HepG2 (cell line): ENCODE data around the gene PLVAP. TPM values are rescaled to one million over a fixed set of nuclear protein-coding genes. Genes with fewer than 3 reads are reported as not detected.

Experiments
- ASH2L ChIP-seq: fragments of 300-600, 200-600 bp; sonication (generic); IDR thresholded peaks from 2 replicates; pipeline ENCODE4 v1.7.0; 2017; ENCODE audit warnings: low read depth, mild to moderate bottlenecking, moderate library complexity, mixed read lengths, low read length; ENCODE audit not compliant: insufficient read length
- DMAP1 ChIP-seq: IDR thresholded peaks from 2 replicates; pipeline ENCODE4 v1.6.1; 2016
- E2F5 ChIP-seq: sonication (generic); formaldehyde crosslinking; conservative IDR thresholded peaks from 2 replicates; pipeline ENCODE4 v1.4.0; 2020; ENCODE audit warnings: missing genetic modification reagents
- GTF3A ChIP-seq: sonication (generic); formaldehyde crosslinking; conservative IDR thresholded peaks from 2 replicates; pipeline ENCODE4 v1.4.0; 2020; ENCODE audit warnings: mild to moderate bottlenecking, missing genetic modification reagents
- HNF4G ChIP-seq, 2 experiments: sonication (generic) in 1 of 2; formaldehyde crosslinking in 1 of 2; IDR thresholded peaks; 2 replicates each; pipeline versions ENCODE4 v1.4.0 to v1.6.1; 2011 to 2020; ENCODE audit warnings: borderline replicate concordance in 2 of 2, low read depth in 2 of 2, mild to moderate bottlenecking in 2 of 2, low read length in 1 of 2, missing genetic modification reagents in 1 of 2, moderate library complexity in 1 of 2
- HNRNPL ChIP-seq: fragments of 200-400 bp; formaldehyde crosslinking; IDR thresholded peaks from 2 replicates; pipeline ENCODE4 v1.6.1; 2017; ENCODE audit warnings: mild to moderate bottlenecking, low read depth, low read length
- HOXA5 ChIP-seq: sonication (generic); formaldehyde crosslinking; IDR thresholded peaks from 2 replicates; pipeline ENCODE4 v1.4.0; 2020; ENCODE audit warnings: missing genetic modification reagents
- KDM3A ChIP-seq: IDR thresholded peaks from 2 replicates; pipeline ENCODE4 v1.6.1; 2018; ENCODE audit warnings: low read depth, missing compliant biosample characterization
- NR3C1 ChIP-seq: sonication (generic); formaldehyde crosslinking; IDR thresholded peaks from 2 replicates; pipeline ENCODE4 v1.4.0; 2020; ENCODE audit warnings: missing genetic modification reagents
- RBFOX2 ChIP-seq: fragments of 200-400 bp; formaldehyde crosslinking; IDR thresholded peaks from 2 replicates; pipeline ENCODE4 v1.6.1; 2017; ENCODE audit warnings: low read depth, mild to moderate bottlenecking, low read length
- REXO4 ChIP-seq: sonication (generic); formaldehyde crosslinking; IDR thresholded peaks from 2 replicates; pipeline ENCODE4 v1.8.0; 2022; ENCODE audit warnings: missing genetic modification reagents, mild to moderate bottlenecking, borderline replicate concordance
- TMF1 ChIP-seq: sonication (generic); formaldehyde crosslinking; IDR thresholded peaks from 2 replicates; pipeline ENCODE4 v1.8.1; 2022; ENCODE audit warnings: low read depth, missing genetic modification reagents
- ZNF441 ChIP-seq: sonication (generic); formaldehyde crosslinking; IDR thresholded peaks from 2 replicates; pipeline ENCODE4 v1.7.0; 2021; ENCODE audit warnings: missing genetic modification reagents, borderline replicate concordance
- ZNF569 ChIP-seq: sonication (generic); formaldehyde crosslinking; IDR thresholded peaks from 2 replicates; pipeline ENCODE4 v1.5.0; 2020; ENCODE audit warnings: mild to moderate bottlenecking, missing genetic modification reagents, moderate library complexity, borderline replicate concordance
- ZNF773 ChIP-seq: sonication (generic); formaldehyde crosslinking; IDR thresholded peaks from 2 replicates; pipeline ENCODE4 v1.4.0; 2020; ENCODE audit warnings: missing genetic modification reagents, borderline replicate concordance
- ZXDC ChIP-seq: sonication (generic); formaldehyde crosslinking; IDR thresholded peaks from 2 replicates; pipeline ENCODE4 v1.5.0; 2020; ENCODE audit warnings: mild to moderate bottlenecking, missing genetic modification reagents
- polyA plus RNA-seq, 8 experiments: library from polyadenylated mRNA; depleted of rRNA in 3 of 8; stranded (reverse) in 7 of 8; unstranded in 1 of 8; fragments of >200 nt; fragmentation: Illumina TruSeq in 4 of 8; extraction: Trizol in 4 of 8; gene quantifications; 2 replicates each; pipeline versions ENCODE4 v1.2.1 to v1.2.3, GENCODE V29; 2011 to 2016; ENCODE audit warnings: low read depth in 4 of 8, missing spikeins in 1 of 8, mixed read lengths in 1 of 8; ENCODE audit not compliant: insufficient read depth in 1 of 8
- total RNA-seq, 5 experiments: library from RNA; depleted of rRNA; stranded (reverse); fragments of >200 nt; fragmentation: Illumina TruSeq; extraction: Trizol; gene quantifications; 2 replicates each; pipeline ENCODE4 v1.2.3, GENCODE V29; 2016; ENCODE audit warnings: low read depth in 1 of 5
- TF ChIP-seq, protein P1 (sequence below): sonication (generic); formaldehyde crosslinking; IDR thresholded peaks from 2 replicates; pipeline ENCODE4 v1.4.0; 2020; ENCODE audit warnings: missing genetic modification reagents, mild to moderate bottlenecking, borderline replicate concordance
- TF ChIP-seq, protein P2 (sequence below): sonication (generic); formaldehyde crosslinking; IDR thresholded peaks from 2 replicates; pipeline ENCODE4 v1.8.0; 2022; ENCODE audit warnings: missing genetic modification reagents, low read depth, mild to moderate bottlenecking, borderline replicate concordance

Gene PLVAP
- total and polyA plus RNA-seq, 2 of the 13 experiments (the other 11 are each of a cell fraction or from before 2014, with no cell fraction given), result 0.26 TPM; not detected in 1

DNA sequence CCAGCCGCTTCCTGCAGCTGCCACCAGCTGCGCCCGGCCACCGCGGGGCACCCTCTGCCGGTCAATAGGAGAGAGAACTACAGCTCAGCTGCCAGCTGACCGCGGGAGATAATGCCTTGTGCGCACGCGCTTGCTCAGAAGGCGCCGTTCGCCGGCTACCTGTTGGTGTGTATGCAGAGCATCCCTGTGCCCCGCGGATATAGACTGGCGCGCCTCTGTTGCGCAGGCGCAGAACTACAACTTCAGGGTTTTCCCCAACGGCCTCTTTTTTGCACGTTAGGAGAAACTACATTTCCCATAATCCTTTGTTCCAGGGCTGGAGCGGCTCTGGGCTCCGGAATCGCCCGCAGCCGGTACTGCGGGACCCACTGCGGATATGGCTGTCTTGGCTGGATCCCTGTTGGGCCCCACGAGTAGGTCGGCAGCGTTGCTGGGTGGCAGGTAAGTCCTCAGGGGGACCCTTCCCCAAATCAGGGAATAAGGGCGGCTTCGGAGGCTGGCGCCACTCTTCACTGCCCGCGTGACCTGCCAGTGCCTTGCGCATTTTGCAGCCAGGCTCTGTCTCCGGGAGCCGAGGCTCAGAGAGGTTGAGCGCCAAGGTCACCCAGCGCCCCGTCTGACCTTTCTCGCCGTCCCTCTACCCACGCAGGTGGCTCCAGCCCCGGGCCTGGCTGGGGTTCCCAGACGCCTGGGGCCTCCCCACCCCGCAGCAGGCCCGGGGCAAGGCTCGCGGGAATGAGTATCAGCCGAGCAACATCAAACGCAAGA, 71.4 kb downstream of the PLVAP start, which contains the start of gene MRPL34 (continued):
- peak; percentile 87; the same call in 1 of the 2 replicates for TF ChIP-seq KDM3A (CRISPR knock-in tag)
- no peak for TF ChIP-seq ZNF569 (CRISPR knock-in tag)
- no peak for TF ChIP-seq NR3C1 (CRISPR knock-in tag)
- no peak for TF ChIP-seq ZXDC (CRISPR knock-in tag)
- TF ChIP-seq ZNF441 (CRISPR knock-in tag), result no peak
- TF ChIP-seq HNF4G (IDR thresholded peaks at IDR 0.05; ENCODE audit: borderline replicate concordance, low read depth, low read length), result no peak
- TF ChIP-seq HNF4G (CRISPR knock-in tag; IDR thresholded peaks at IDR 0.05; ENCODE audit: borderline replicate concordance, low read depth), result no peak
- no peak for TF ChIP-seq ZNF773
- 0 out of 2 replicates have a peak, but pooled peaks have one; percentile 21 for TF ChIP-seq GTF3A (CRISPR knock-in tag)
- TF ChIP-seq DMAP1 (CRISPR knock-in tag), result peak; percentile 86
- TF ChIP-seq, protein P1, sequence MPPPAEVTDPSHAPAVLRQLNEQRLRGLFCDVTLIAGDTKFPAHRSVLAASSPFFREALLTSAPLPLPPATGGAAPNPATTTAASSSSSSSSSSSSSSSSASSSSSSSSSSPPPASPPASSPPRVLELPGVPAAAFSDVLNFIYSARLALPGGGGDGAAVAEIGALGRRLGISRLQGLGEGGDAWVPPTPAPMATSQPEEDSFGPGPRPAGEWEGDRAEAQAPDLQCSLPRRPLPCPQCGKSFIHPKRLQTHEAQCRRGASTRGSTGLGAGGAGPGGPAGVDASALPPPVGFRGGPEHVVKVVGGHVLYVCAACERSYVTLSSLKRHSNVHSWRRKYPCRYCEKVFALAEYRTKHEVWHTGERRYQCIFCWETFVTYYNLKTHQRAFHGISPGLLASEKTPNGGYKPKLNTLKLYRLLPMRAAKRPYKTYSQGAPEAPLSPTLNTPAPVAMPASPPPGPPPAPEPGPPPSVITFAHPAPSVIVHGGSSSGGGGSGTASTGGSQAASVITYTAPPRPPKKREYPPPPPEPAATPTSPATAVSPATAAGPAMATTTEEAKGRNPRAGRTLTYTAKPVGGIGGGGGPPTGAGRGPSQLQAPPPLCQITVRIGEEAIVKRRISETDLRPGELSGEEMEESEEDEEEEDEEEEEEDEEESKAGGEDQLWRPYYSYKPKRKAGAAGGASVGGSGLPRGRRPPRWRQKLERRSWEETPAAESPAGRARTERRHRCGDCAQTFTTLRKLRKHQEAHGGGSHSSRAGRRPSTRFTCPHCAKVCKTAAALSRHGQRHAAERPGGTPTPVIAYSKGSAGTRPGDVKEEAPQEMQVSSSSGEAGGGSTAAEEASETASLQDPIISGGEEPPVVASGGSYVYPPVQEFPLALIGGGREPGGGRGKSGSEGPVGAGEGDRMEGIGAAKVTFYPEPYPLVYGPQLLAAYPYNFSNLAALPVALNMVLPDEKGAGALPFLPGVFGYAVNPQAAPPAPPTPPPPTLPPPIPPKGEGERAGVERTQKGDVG (CRISPR knock-in tag), result no peak
- TF ChIP-seq, protein P2, sequence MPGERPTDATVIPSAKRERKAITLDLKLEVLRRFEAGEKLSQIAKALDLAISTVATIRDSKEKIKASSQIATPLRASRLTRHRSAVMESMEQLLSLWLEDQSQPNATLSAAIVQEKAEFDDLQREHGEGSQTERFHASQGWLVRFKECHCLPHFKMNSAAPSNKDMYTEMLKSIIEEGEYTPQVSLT (CRISPR knock-in tag), result no peak
- TF ChIP-seq RBFOX2, result peak; percentile 83
- peak; percentile 33; the same call in 1 of the 2 replicates for TF ChIP-seq HOXA5 (CRISPR knock-in tag)
- TF ChIP-seq E2F5 (CRISPR knock-in tag), result peak; percentile 43; the same call in 1 of the 2 replicates
- peak; percentile 100 for TF ChIP-seq HNRNPL
- TF ChIP-seq TMF1, result no peak
- peak; percentile 61 for TF ChIP-seq ASH2L
- TF ChIP-seq REXO4 (CRISPR knock-in tag), result no peak
